Stimulated activated naive B cell treated with anti-CD40 and anti-IgM and Interleukin-4, amounts not matched to agents 10 μg/mL and 1 μg/mL and 100 μg/mL, for 72 hours (primary cell): ENCODE data around the gene AJUBA.

ENCODE experiments used
- ATAC-seq, 2 donors: fragments of 150-1000 bp; cut with Tn5 transposase; replicated peaks; 2 replicates each; pipeline ENCODE4 v1.10.0; 2021; ENCODE audit warnings: moderate library complexity in 1 of 2
- DNase-seq: peaks from one replicate; pipeline ENCODE4 v3.0.0; 2021
- H3K27ac Mint-ChIP-seq: one replicate; pipeline ENCODE4 v1.8.0; 2022; ENCODE audit warnings: mild to moderate bottlenecking, mixed read lengths
- H3K27me3 Mint-ChIP-seq, 2 donors: one replicate each; pipeline ENCODE4 v1.8.0; 2022; ENCODE audit warnings: mixed read lengths in 2 of 2
- H3K36me3 Mint-ChIP-seq, 2 donors: one replicate each; pipeline ENCODE4 v1.8.0; 2022; ENCODE audit warnings: mixed read lengths in 2 of 2, mild to moderate bottlenecking in 1 of 2
- H3K4me1 Mint-ChIP-seq, 2 donors: one replicate each; pipeline ENCODE4 v1.8.0; 2022; ENCODE audit warnings: mixed read lengths in 2 of 2, mild to moderate bottlenecking in 1 of 2
- H3K4me3 Mint-ChIP-seq, 2 donors: one replicate each; pipeline ENCODE4 v1.8.0; 2022; ENCODE audit warnings: mild to moderate bottlenecking in 2 of 2, mixed read lengths in 2 of 2, moderate library complexity in 1 of 2
- H3K9me3 Mint-ChIP-seq, 2 donors: one replicate each; pipeline ENCODE4 v1.8.0; 2022; ENCODE audit warnings: mixed read lengths in 2 of 2, mild to moderate bottlenecking in 1 of 2

Gene AJUBA

GRCh38 chr14:22996768-22997654, 14.7 kb upstream of the AJUBA start:
- Mint-ChIP-seq H3K27ac (no peak overlapping the region), H3K9me3 (no peaks in the 10 kb centered on the region), H3K27me3 (no peaks in the 10 kb centered on the region), H3K36me3 (peaks cover 0 to 6% of the 10 kb centered on the region in 2 donors), H3K4me3 (no peak overlapping the region), H3K4me1 (peaks cover 0 to 5% of the 10 kb centered on the region in 2 donors)
- ATAC-seq (no peak), DNase-seq (no peak)

- Mint-ChIP-seq H3K27ac (no peak overlapping the region), H3K4me3 (no peak overlapping the region), H3K9me3 (no peaks in the 10 kb centered on the region), H3K36me3 (peaks cover 0 to 6% of the 10 kb centered on the region in 2 donors), H3K4me1 (peaks cover 0 to 5% of the 10 kb centered on the region in 2 donors), H3K27me3 (no peaks in the 10 kb centered on the region)
- ATAC-seq (no peak), DNase-seq (no peak)
Measured at GRCh38 chr14:22995889-22996625, 13.7 kb upstream of the AJUBA start.

GRCh38 chr14:22994762-22995275, 12.5 kb upstream of the AJUBA start:
- DNase-seq (no peak), ATAC-seq (peak; percentile 80 to 85)
- H3K9me3 Mint-ChIP-seq: no peaks in the 10 kb centered on the region
- peaks cover 0 to 7% of the 10 kb centered on the region in 2 donors for H3K36me3 Mint-ChIP-seq
- H3K27me3 Mint-ChIP-seq: no peaks in the 10 kb centered on the region
- H3K27ac Mint-ChIP-seq: no peak overlapping the region
- no peak overlapping the region for H3K4me3 Mint-ChIP-seq
- peaks cover 0 to 5% of the 10 kb centered on the region in 2 donors for H3K4me1 Mint-ChIP-seq

- DNase-seq (no peak), ATAC-seq (no peak)
- Mint-ChIP-seq H3K4me3 (no peak overlapping the region), H3K27ac (no peak overlapping the region), H3K27me3 (no peaks in the 10 kb centered on the region), H3K9me3 (no peaks in the 10 kb centered on the region), H3K36me3 (peaks cover 3 to 7% of the 10 kb centered on the region in 2 donors), H3K4me1 (peaks cover 0 to 5% of the 10 kb centered on the region in 2 donors)
Measured at GRCh38 chr14:22993517-22993916, 11.2 kb upstream of the AJUBA start.

GRCh38 chr14:22991852-22992251, 9.5 kb upstream of the AJUBA start:
- Mint-ChIP-seq H3K9me3 (no peaks in the 10 kb centered on the region), H3K4me1 (peaks cover 0 to 5% of the 10 kb centered on the region in 2 donors)
- no peak for ATAC-seq

GRCh38 chr14:22987291-22987690, 4.9 kb upstream of the AJUBA start:
- DNase-seq (no peak), ATAC-seq (no peak)
- no peak overlapping the region for H3K4me3 Mint-ChIP-seq
- no peak overlapping the region for H3K27ac Mint-ChIP-seq
- no peaks in the 10 kb centered on the region for H3K4me1 Mint-ChIP-seq
- H3K36me3 Mint-ChIP-seq: peaks cover 2 to 3% of the 10 kb centered on the region in 2 donors
- no peaks in the 10 kb centered on the region for H3K27me3 Mint-ChIP-seq
- H3K9me3 Mint-ChIP-seq: no peaks in the 10 kb centered on the region

More at GRCh38 chr14:22991852-22992251, 9.5 kb upstream of the AJUBA start:
- no peak overlapping the region for H3K27ac Mint-ChIP-seq
- H3K36me3 Mint-ChIP-seq: peaks cover 3 to 5% of the 10 kb centered on the region in 2 donors
- H3K27me3 Mint-ChIP-seq: no peaks in the 10 kb centered on the region
- no peak overlapping the region for H3K4me3 Mint-ChIP-seq
- no peak for DNase-seq

GRCh38 chr14:22986508-22987054, 4.2 kb upstream of the AJUBA start:
- Mint-ChIP-seq H3K9me3 (no peaks in the 10 kb centered on the region), H3K27me3 (no peaks in the 10 kb centered on the region), H3K4me1 (no peaks in the 10 kb centered on the region), H3K36me3 (peaks cover 2 to 3% of the 10 kb centered on the region in 2 donors), H3K27ac (no peak overlapping the region), H3K4me3 (no peak overlapping the region)
- DNase-seq: peak; percentile 71
- ATAC-seq: peak; percentile 74 to 77

GRCh38 chr14:22985894-22986507, 3.6 kb upstream of the AJUBA start:
- Mint-ChIP-seq H3K9me3 (no peaks in the 10 kb centered on the region), H3K27ac (no peak overlapping the region), H3K36me3 (peaks cover 2 to 3% of the 10 kb centered on the region in 2 donors), H3K4me3 (no peak overlapping the region), H3K4me1 (no peaks in the 10 kb centered on the region), H3K27me3 (no peaks in the 10 kb centered on the region)
- ATAC-seq (no peak), DNase-seq (no peak)

GRCh38 chr14:22984959-22985658, 2.8 kb upstream of the AJUBA start:
- H3K27ac Mint-ChIP-seq: no peak overlapping the region
- H3K36me3 Mint-ChIP-seq: peaks cover 2 to 3% of the 10 kb centered on the region in 2 donors
- H3K4me1 Mint-ChIP-seq: peaks cover 0 to under 1% of the 10 kb centered on the region in 2 donors
- no peak for DNase-seq
- no peak overlapping the region for H3K4me3 Mint-ChIP-seq
- H3K27me3 Mint-ChIP-seq: no peaks in the 10 kb centered on the region
- H3K9me3 Mint-ChIP-seq: no peaks in the 10 kb centered on the region
- no peak for ATAC-seq

GRCh38 chr14:22981876-22982476, 375 bp downstream of the AJUBA start:
- H3K4me3 Mint-ChIP-seq: peak overlapping the region in 1 of 2 donors; percentile 18
- H3K27ac Mint-ChIP-seq: no peak overlapping the region
- peaks cover 0 to 3% of the 10 kb centered on the region in 2 donors for H3K4me1 Mint-ChIP-seq
- ATAC-seq: peak in 1 of 2 donors; percentile 6
- no peaks in the 10 kb centered on the region for H3K9me3 Mint-ChIP-seq
- peaks cover 10 to 14% of the 10 kb centered on the region in 2 donors for H3K27me3 Mint-ChIP-seq
- no peak for DNase-seq
- H3K36me3 Mint-ChIP-seq: no peaks in the 10 kb centered on the region

- Mint-ChIP-seq H3K27ac (no peak overlapping the region), H3K4me3 (peak overlapping the region; percentile 33 to 49), H3K36me3 (no peaks in the 10 kb centered on the region), H3K27me3 (peaks cover 15 to 18% of the 10 kb centered on the region in 2 donors), H3K9me3 (no peaks in the 10 kb centered on the region), H3K4me1 (peaks cover 0 to 5% of the 10 kb centered on the region in 2 donors)
- ATAC-seq: no peak
- DNase-seq: no peak
Measured at GRCh38 chr14:22981090-22981875, 1.1 kb downstream of the AJUBA start.

- Mint-ChIP-seq H3K27ac (no peak overlapping the region), H3K9me3 (no peaks in the 10 kb centered on the region), H3K36me3 (no peaks in the 10 kb centered on the region), H3K4me1 (peaks cover 0 to 5% of the 10 kb centered on the region in 2 donors), H3K27me3 (peaks cover 15 to 18% of the 10 kb centered on the region in 2 donors), H3K4me3 (peak overlapping the region; percentile 33 to 49)
- no peak for ATAC-seq
- no peak for DNase-seq
Measured at GRCh38 chr14:22980672-22981089, 1.7 kb downstream of the AJUBA start.
